GM12878 (cell line): Measurements from ENCODE around the gene ADM. TPM values are rescaled to one million over a fixed set of nuclear protein-coding genes. Genes with fewer than 3 reads are reported as not detected.

ENCODE experiments used
- ASH2L ChIP-seq: fragments of 300-600, 200-600 bp; sonication (generic); IDR thresholded peaks from 2 replicates; pipeline ENCODE4 v1.6.1; 2017; ENCODE audit warnings: low read depth, mild to moderate bottlenecking, borderline replicate concordance
- ATF7 ChIP-seq: fragments of 450-650 bp; IDR thresholded peaks from 2 replicates; pipeline ENCODE4 v1.6.1; 2016; ENCODE audit warnings: low read depth, mild to moderate bottlenecking
- EZH2 ChIP-seq: IDR thresholded peaks from 2 replicates; pipeline ENCODE4 v1.6.1; 2012; ENCODE audit warnings: low read depth, mild to moderate bottlenecking, control low read depth, inconsistent platforms, low read length, borderline replicate concordance; ENCODE audit not compliant: control insufficient read depth
- FOXM1 ChIP-seq: IDR thresholded peaks from 2 replicates; pipeline ENCODE4 v1.6.1; 2012; ENCODE audit warnings: low read depth, mild to moderate bottlenecking, inconsistent platforms, low read length, moderate library complexity
- IKZF2 ChIP-seq, 2 experiments: fragments of 450-650 bp; IDR thresholded peaks; 2 replicates each; pipeline ENCODE4 v1.6.1; 2017; ENCODE audit warnings: mild to moderate bottlenecking in 2 of 2, moderate library complexity in 2 of 2
- MYB ChIP-seq: fragments of 150-350 bp; IDR thresholded peaks from 2 replicates; pipeline ENCODE4 v1.6.1; 2014; ENCODE audit warnings: mild to moderate bottlenecking, low read depth, low read length, borderline replicate concordance
- NR2C2 ChIP-seq: IDR thresholded peaks from 2 replicates; pipeline ENCODE4 v1.6.1; 2011; ENCODE audit warnings: borderline replicate concordance, low read depth; ENCODE audit not compliant: control insufficient read depth, insufficient read length
- POLR2A ChIP-seq: IDR thresholded peaks from 2 replicates; pipeline ENCODE4 v1.6.1; 2011; ENCODE audit warnings: low read depth, mild to moderate bottlenecking, low read length
- POU2F2 ChIP-seq: IDR thresholded peaks from 3 replicates; pipeline ENCODE4 v1.6.1; 2011; ENCODE audit warnings: low read depth, mild to moderate bottlenecking, low read length, borderline replicate concordance
- SMC3 ChIP-seq: IDR thresholded peaks from 2 replicates; pipeline ENCODE4 v1.6.1; 2011; ENCODE audit warnings: low read length, improper control_type of control experiment, borderline replicate concordance
- SUZ12 ChIP-seq: fragments of 200-600 bp; sonication (generic); IDR thresholded peaks from one replicate; pipeline ENCODE4 v1.6.1; 2018; ENCODE audit warnings: antibody characterized with exemption, mild to moderate bottlenecking; ENCODE audit not compliant: unreplicated experiment
- TCF12 ChIP-seq: IDR thresholded peaks from 2 replicates; pipeline ENCODE4 v1.6.1; 2011; ENCODE audit warnings: low read depth, mild to moderate bottlenecking, low read length
- ZNF207 ChIP-seq: fragments of 450-650 bp; IDR thresholded peaks from 2 replicates; pipeline ENCODE4 v1.6.1; 2014; ENCODE audit warnings: antibody characterized with exemption, mild to moderate bottlenecking, borderline replicate concordance
- ZNF384 ChIP-seq: IDR thresholded peaks from 2 replicates; pipeline ENCODE4 v1.6.1; 2012; ENCODE audit warnings: low read depth, mild to moderate bottlenecking, low read length, improper control_type of control experiment, borderline replicate concordance
- ZNF622 ChIP-seq: fragments of 450-650 bp; IDR thresholded peaks from 2 replicates; pipeline ENCODE4 v1.6.1; 2017; ENCODE audit warnings: mild to moderate bottlenecking, inconsistent platforms
- ZSCAN29 ChIP-seq: fragments of 450-650 bp; IDR thresholded peaks from 2 replicates; pipeline ENCODE4 v1.6.1; 2017; ENCODE audit warnings: mild to moderate bottlenecking, moderate library complexity
- polyA plus RNA-seq, 11 experiments: library from polyadenylated mRNA; depleted of rRNA in 4 of 11; unstranded in 6 of 11; stranded (reverse) in 5 of 11; fragments of >200 nt; fragmentation: Nextera tagmentation in 4 of 11; fragmentation: Illumina TruSeq in 1 of 11; extraction: Ambion mirVana in 4 of 11; extraction: Trizol in 1 of 11; gene quantifications; 1 replicate in 1 of 11; 2 replicates in 10 of 11; pipeline versions ENCODE4 v1.2.1 to v1.2.3, GENCODE V29; 2011 to 2016; ENCODE audit warnings: inconsistent platforms in 2 of 11, missing spikeins in 2 of 11, low read depth in 1 of 11
- total RNA-seq, 4 experiments: library from RNA; depleted of rRNA in 3 of 4; stranded (reverse); fragments of >200 nt in 3 of 4; fragmentation: Illumina TruSeq in 1 of 4; extraction: Trizol in 1 of 4; gene quantifications; 2 replicates each; pipeline versions ENCODE4 v1.2.1 to v1.2.3, GENCODE V29; 2013 to 2021
- TF ChIP-seq, protein P1 (sequence below): fragments of 450-650 bp; IDR thresholded peaks from 2 replicates; pipeline ENCODE4 v1.6.1; 2016; ENCODE audit warnings: mild to moderate bottlenecking
- TF ChIP-seq, protein P2 (sequence below): IDR thresholded peaks from 2 replicates; pipeline ENCODE4 v1.6.1; 2012; ENCODE audit warnings: improper control_type of control experiment, low read depth, low read length; ENCODE audit not compliant: insufficient replicate concordance
- TF ChIP-seq, protein P3 (sequence below): fragments of 450-650 bp; IDR thresholded peaks from 2 replicates; pipeline ENCODE4 v1.6.1; 2017; ENCODE audit warnings: antibody characterized with exemption, mild to moderate bottlenecking, moderate library complexity

The ADM gene
- total and polyA plus RNA-seq, 10 of the 15 experiments (the other 5 are each of a cell fraction or from before 2014, with no cell fraction given): 0.11 to 4.2 (median 0.21) TPM; not detected in 7

DNA sequence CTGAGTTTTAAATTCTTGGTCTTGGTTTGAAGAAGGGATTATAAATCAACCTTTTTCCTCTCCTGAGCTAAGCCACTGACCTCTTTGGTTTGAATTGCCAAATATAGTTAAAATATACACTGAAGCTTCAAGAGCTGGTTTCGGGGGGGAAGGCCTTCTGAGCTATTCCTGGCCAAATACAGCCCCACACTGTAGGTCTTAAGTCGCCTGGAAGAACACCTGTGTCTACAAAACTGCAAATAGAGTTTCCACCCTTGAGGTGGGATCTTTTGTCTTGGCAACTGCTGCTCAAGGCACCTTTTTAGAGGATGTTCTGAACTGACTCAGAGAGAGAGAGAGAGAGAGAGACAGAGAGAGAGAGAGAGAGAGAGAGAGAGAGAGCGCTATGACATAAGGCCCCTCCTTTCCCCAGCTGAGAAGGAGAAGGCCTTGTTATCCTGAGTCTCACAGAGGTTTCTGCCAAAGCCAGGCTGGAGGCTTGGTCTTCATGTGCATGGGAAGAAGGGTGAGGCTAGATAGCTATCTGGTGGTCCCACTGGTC, 5.5 kb downstream of the ADM start (continued):
- TF ChIP-seq, protein P1, sequence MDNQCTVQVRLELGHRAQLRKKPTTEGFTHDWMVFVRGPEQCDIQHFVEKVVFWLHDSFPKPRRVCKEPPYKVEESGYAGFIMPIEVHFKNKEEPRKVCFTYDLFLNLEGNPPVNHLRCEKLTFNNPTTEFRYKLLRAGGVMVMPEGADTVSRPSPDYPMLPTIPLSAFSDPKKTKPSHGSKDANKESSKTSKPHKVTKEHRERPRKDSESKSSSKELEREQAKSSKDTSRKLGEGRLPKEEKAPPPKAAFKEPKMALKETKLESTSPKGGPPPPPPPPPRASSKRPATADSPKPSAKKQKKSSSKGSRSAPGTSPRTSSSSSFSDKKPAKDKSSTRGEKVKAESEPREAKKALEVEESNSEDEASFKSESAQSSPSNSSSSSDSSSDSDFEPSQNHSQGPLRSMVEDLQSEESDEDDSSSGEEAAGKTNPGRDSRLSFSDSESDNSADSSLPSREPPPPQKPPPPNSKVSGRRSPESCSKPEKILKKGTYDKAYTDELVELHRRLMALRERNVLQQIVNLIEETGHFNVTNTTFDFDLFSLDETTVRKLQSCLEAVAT: 0 out of 2 replicates have a peak, but pooled peaks have one; percentile 42
- TF ChIP-seq SUZ12: no peak
- no peak for TF ChIP-seq EZH2
- TF ChIP-seq MYB: no peak
- TF ChIP-seq, protein P2, sequence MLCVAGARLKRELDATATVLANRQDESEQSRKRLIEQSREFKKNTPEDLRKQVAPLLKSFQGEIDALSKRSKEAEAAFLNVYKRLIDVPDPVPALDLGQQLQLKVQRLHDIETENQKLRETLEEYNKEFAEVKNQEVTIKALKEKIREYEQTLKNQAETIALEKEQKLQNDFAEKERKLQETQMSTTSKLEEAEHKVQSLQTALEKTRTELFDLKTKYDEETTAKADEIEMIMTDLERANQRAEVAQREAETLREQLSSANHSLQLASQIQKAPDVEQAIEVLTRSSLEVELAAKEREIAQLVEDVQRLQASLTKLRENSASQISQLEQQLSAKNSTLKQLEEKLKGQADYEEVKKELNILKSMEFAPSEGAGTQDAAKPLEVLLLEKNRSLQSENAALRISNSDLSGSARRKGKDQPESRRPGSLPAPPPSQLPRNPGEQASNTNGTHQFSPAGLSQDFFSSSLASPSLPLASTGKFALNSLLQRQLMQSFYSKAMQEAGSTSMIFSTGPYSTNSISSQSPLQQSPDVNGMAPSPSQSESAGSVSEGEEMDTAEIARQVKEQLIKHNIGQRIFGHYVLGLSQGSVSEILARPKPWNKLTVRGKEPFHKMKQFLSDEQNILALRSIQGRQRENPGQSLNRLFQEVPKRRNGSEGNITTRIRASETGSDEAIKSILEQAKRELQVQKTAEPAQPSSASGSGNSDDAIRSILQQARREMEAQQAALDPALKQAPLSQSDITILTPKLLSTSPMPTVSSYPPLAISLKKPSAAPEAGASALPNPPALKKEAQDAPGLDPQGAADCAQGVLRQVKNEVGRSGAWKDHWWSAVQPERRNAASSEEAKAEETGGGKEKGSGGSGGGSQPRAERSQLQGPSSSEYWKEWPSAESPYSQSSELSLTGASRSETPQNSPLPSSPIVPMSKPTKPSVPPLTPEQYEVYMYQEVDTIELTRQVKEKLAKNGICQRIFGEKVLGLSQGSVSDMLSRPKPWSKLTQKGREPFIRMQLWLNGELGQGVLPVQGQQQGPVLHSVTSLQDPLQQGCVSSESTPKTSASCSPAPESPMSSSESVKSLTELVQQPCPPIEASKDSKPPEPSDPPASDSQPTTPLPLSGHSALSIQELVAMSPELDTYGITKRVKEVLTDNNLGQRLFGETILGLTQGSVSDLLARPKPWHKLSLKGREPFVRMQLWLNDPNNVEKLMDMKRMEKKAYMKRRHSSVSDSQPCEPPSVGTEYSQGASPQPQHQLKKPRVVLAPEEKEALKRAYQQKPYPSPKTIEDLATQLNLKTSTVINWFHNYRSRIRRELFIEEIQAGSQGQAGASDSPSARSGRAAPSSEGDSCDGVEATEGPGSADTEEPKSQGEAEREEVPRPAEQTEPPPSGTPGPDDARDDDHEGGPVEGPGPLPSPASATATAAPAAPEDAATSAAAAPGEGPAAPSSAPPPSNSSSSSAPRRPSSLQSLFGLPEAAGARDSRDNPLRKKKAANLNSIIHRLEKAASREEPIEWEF: no peak
- TF ChIP-seq ATF7: peak; percentile 44
- TF ChIP-seq ZNF384: no peak
- TF ChIP-seq ZNF207: no peak
- TF ChIP-seq ASH2L: no peak
- TF ChIP-seq IKZF2 (IDR thresholded peaks at IDR 0.05): peak; percentile 57 to 58; a peak in 3 of 4 replicates
- no peak for TF ChIP-seq POU2F2
- no peak for TF ChIP-seq POLR2A
- no peak for TF ChIP-seq ZNF622
- TF ChIP-seq FOXM1: peak; percentile 53; the same call in 1 of the 2 replicates
- no peak for TF ChIP-seq TCF12
- no peak for TF ChIP-seq SMC3
- TF ChIP-seq, protein P3, sequence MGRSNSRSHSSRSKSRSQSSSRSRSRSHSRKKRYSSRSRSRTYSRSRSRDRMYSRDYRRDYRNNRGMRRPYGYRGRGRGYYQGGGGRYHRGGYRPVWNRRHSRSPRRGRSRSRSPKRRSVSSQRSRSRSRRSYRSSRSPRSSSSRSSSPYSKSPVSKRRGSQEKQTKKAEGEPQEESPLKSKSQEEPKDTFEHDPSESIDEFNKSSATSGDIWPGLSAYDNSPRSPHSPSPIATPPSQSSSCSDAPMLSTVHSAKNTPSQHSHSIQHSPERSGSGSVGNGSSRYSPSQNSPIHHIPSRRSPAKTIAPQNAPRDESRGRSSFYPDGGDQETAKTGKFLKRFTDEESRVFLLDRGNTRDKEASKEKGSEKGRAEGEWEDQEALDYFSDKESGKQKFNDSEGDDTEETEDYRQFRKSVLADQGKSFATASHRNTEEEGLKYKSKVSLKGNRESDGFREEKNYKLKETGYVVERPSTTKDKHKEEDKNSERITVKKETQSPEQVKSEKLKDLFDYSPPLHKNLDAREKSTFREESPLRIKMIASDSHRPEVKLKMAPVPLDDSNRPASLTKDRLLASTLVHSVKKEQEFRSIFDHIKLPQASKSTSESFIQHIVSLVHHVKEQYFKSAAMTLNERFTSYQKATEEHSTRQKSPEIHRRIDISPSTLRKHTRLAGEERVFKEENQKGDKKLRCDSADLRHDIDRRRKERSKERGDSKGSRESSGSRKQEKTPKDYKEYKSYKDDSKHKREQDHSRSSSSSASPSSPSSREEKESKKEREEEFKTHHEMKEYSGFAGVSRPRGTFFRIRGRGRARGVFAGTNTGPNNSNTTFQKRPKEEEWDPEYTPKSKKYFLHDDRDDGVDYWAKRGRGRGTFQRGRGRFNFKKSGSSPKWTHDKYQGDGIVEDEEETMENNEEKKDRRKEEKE: no peak
- no peak for TF ChIP-seq ZSCAN29
- TF ChIP-seq NR2C2: no peak
